Glomerular visceral epithelial cell (primary cell): ENCODE measurements around the gene HKDC1.
A peak's percentile ranks its signal among the peaks of the same experiment; 100 is the strongest.
"Not testable (repeated sequence)": the region's sequence is repeated elsewhere in the genome, so short reads cannot be mapped to it uniquely, and the experiment has no call there.

Source experiments
- DNase-seq: peaks from one replicate; pipeline ENCODE4 v3.0.0-alpha.2; 2016; ENCODE audit errors: extremely low spot score

HKDC1 gene, protein sequence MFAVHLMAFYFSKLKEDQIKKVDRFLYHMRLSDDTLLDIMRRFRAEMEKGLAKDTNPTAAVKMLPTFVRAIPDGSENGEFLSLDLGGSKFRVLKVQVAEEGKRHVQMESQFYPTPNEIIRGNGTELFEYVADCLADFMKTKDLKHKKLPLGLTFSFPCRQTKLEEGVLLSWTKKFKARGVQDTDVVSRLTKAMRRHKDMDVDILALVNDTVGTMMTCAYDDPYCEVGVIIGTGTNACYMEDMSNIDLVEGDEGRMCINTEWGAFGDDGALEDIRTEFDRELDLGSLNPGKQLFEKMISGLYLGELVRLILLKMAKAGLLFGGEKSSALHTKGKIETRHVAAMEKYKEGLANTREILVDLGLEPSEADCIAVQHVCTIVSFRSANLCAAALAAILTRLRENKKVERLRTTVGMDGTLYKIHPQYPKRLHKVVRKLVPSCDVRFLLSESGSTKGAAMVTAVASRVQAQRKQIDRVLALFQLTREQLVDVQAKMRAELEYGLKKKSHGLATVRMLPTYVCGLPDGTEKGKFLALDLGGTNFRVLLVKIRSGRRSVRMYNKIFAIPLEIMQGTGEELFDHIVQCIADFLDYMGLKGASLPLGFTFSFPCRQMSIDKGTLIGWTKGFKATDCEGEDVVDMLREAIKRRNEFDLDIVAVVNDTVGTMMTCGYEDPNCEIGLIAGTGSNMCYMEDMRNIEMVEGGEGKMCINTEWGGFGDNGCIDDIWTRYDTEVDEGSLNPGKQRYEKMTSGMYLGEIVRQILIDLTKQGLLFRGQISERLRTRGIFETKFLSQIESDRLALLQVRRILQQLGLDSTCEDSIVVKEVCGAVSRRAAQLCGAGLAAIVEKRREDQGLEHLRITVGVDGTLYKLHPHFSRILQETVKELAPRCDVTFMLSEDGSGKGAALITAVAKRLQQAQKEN

DNA sequence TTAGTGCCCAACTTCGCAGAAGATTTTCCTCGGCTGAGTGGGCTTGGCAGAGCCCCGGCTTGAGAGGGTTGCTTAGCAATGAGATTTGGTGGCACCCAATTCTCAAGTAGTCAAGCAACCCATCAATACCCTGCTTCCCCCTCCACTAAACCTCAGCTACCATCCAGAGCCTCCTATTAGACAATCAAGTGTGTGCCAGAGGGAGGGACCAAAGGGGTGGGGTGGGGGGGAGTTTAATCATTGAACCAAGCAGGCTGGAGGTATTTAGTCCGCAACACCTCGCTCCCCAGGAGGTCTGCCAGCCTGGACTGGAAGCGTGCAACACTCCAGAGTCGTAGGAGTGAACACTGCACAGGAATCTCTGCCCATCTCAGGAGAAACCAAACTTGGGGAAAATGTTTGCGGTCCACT, at the start of gene HKDC1:
Gene HKDC1, plus strand, starts transcription at position 292 of the 411 bp plus-strand sequence. Its CDS starts 104 bp downstream, at position 396.
- peak; percentile 98 for DNase-seq

DNA sequence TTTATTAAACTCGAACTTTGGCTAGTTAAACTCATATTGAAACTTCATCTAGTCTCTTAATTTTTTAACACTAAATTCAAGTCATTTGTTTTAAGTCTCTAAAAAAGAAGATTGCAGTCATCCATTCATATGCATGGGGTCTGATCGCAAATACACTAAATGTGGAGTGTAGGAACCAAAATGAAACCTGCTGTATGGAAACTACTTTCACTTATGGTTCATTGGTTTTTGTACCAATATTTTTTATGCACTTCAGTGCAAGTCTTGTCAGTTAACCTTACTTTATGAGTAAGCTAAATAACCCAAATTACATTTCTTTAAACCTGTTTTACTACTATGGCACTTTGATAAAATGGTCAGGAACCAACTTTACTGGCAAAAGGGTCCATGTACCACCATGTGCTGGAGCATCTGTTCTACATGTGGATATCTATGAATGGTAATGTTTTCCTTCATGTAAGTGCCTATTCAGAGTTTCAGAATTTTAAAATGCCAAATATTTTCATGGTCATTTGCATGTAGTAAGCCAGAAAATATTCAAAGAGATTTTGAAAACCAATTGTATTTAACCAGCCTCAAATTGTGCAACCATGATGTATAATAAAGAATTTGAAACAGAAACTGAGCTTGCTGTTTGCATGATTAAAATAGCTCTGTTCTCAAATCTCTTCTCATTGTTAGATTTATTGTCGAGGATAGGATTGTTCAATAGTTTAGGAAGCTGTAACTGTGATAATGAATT, 47.7 kb upstream of the HKDC1 start:
- no peak for DNase-seq

DNA sequence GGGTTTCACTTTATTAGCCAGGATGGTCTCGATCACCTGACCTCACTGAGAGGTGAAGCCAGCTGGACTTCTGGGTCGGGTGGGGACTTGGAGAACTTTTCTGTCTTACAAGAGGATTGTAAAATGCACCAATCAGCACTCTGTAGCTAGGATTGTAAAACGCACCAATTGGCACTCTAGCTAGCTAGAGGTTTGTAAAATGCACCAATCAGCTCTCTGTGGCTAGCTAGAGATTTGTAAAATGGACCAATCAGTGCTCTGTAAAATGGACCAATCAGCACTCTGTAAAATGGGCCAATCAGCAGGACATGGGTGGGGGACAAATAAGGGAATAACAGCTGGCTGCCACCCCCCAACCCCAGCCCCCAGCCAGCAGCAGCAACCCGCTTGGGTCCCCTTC, 44.8 kb upstream of the HKDC1 start:
- DNase-seq, result not testable (repeated sequence)

DNA sequence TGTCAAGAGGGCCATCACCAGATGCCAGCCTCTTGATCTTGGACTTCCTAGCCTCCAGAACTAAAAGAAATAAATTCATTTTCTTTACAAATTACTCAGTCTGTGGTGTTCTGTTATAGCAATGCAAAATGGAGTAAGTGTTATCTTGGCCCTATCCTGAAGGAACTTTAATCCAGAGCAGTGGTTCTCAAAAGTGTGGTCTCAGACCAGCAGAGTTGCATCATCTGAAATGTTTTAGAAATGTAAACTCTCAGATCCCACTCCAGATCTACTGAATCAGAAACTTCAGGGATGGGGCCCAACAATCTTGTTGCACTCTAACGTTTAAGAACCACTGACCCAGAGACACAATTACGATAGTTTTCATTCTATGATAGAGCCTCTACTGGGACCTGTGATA, 43.3 kb upstream of the HKDC1 start:
- DNase-seq, result no peak

DNA sequence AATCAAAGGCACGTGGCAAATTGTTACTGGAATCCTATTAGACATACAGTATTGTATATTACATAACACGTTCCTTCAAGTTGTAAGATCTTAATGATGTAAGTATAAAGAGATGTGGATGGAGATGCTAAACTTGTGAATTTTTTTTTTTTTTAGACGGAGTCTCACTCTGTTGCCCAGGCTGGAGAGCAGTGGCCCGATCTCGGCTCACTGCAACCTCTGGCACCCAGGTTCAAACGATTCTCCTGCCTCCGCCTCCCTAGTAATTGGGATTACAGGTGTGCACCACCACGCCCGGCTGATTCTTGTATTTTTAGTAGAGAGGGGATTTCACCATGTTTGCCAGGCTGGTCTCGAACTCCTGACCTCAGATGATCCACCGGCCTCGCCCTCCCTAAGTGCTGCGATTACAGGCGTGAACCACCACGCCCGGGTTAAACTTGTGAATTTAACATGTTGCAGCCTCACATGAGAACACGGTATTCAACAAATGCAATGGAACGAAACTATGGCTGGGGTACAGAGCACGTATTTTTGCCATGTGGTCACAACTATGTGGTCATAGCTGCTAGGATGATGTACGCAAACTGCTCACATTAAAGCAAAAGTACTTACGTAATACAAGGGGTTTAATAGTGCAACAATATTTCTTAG, 40.9 kb upstream of the HKDC1 start:
- no peak for DNase-seq

DNA sequence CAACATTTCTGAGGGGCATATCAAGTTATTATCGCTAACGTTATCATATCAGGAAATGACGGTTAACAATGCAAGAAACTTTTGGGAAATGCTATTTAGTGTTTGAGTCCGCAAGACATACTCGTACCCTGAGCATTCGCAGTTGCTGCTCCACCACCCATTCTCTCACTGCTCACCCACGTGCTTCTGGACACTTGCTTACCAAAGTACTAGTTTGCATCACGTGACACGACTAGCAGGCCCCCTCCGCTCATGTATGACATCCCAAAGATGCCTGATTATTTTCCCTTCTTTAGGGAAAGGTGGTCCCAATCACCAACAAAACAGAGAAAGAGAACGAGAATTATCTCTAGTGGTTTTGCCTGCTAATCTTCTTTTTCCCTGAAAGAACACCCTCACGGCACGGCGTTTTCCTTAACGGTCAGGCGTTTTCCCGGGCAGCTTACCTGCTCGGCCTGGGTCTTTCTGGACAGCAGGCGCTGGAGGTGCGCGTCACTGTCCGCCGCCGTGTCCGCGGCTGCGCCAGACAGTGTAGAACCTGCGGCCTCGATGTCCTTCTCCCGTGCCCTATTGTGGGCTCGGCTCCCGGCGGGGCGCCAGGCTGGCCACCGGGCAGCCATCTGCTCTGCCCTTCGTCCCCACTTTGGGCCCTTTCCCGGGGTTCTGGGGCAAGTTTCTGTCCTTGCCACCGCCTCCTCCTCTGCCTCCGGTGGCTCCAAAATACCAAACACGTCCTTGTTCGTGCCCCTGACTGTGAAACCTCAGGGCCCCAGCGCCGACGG, 40.2 kb upstream of the HKDC1 start, which contains the start of gene SUPV3L1:
Gene SUPV3L1, plus strand, starts transcription at position 492 of the 782 bp plus-strand sequence. Its CDS starts 58 bp downstream, at position 550.
- DNase-seq, result peak; percentile 95

- DNase-seq, result peak; percentile 13
Measured at GRCh38 chr10:69180525-69181204, 39.5 kb upstream of the HKDC1 start.

DNA sequence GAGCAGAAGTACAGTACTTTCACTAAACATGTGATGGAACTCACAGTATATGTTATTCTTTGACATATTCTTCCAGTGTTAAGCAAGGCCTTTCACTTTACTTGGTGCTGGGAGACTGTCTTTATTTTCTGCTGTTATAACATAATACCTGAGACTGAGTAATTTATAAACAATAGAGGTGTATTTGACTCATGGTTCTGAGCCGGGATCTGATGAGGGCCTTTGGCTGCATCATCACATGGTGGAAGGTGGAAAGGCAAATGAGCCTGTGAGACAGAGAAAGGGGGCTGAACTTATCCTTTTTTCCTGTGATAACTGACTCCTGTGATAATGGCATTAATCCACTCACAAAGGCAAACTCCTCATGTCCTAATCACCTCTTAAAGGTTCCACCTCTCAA, 38.7 kb upstream of the HKDC1 start:
- no peak for DNase-seq

- no peak for DNase-seq
Measured at GRCh38 chr10:69182005-69182404, 38.1 kb upstream of the HKDC1 start.

- DNase-seq, result no peak
Measured at GRCh38 chr10:69186524-69186923, 33.6 kb upstream of the HKDC1 start.

DNA sequence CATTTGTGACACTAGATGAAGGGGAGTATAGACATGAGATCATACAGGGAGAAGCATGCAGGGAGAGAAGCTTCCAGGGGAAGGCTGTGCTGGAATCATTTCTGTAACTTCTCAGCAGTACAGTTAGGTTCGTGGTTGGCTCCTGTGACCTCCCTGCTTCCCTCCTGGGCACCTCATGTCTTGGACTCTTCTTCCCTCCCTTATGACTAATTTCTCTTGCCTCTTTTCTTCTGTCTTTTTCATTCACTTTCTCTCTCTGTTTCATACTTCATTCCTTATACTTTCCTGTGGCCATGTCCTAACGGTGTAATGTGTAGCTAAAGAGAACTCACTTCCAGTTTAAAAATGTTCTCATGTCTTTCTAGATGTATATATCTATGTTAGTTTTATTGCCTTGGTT, 19.1 kb upstream of the HKDC1 start:
- DNase-seq, result no peak

- DNase-seq, result no peak
Measured at GRCh38 chr10:69202332-69202731, 17.8 kb upstream of the HKDC1 start.

DNA sequence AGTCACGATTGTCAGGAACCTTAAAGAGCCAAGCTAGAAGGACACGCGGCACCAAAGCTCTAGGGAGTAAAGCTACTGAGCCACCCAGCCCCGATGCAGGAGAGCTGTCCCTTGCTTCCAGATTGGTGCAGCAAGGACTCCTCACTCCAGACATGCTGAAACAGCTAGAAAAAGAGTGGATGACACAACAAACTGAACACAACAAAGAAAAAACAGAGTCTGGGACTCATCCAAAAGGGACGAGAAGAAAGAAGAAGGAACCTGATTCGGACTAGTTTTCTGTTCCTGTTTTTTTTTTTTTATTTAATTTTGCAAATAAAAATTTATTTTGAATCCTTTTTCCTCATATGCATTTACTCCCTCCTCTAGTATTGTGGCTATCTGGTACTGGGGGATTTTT, 11.4 kb upstream of the HKDC1 start:
- DNase-seq, result no peak

DNA sequence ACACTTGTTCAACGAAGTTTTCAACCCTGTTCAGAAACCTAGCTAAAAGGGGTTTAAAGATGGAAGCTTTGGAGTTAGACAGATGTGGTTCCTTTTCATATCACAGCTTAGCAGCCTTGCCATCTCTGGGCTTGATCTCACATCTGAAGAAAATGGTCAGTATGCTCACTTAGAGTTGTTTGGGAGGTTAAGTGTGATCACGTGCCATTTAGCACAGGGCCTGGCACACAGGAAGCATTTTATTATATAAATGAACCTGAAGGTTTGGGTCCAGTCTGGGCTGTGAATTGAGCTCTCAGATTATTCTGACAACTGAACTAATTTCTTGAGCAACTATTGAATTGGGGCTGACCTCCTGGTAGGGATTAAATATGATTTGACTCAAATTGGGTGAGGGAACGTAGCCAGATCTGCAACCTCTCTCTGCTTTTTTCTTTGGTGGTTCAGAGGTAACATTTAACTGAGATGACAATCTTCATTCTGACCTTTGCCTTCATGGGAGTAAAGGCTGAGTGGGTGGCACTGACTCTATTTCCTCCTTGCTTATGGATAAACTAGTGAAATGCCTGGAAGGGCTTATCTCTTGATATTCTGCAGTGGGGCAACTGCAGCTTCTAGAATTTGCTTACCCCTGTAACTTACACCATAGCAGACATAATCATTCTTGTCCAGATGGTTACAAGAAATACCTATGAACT, 10.2 kb upstream of the HKDC1 start:
- no peak for DNase-seq

GRCh38 chr10:69211104-69211503, 9.0 kb upstream of the HKDC1 start:
- no peak for DNase-seq

DNA sequence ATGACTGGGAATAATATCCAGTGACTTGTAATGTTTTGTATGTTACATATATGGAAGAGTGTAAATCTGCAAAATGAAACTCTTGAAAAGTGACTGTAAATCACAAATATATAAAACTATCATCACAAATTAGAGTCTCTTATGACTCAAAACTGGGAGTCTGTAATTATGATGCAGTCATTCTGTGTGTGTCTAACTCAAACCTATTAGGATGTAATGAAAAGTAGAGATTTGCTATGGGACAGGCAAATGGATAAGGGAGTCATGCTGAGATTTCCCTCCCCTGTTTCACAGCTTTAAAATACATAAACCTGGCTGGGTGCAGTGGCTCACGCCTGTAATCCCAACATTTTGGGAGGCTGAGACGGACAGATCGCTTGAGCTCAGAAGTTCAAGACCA, 8.6 kb upstream of the HKDC1 start:
- no peak for DNase-seq

DNA sequence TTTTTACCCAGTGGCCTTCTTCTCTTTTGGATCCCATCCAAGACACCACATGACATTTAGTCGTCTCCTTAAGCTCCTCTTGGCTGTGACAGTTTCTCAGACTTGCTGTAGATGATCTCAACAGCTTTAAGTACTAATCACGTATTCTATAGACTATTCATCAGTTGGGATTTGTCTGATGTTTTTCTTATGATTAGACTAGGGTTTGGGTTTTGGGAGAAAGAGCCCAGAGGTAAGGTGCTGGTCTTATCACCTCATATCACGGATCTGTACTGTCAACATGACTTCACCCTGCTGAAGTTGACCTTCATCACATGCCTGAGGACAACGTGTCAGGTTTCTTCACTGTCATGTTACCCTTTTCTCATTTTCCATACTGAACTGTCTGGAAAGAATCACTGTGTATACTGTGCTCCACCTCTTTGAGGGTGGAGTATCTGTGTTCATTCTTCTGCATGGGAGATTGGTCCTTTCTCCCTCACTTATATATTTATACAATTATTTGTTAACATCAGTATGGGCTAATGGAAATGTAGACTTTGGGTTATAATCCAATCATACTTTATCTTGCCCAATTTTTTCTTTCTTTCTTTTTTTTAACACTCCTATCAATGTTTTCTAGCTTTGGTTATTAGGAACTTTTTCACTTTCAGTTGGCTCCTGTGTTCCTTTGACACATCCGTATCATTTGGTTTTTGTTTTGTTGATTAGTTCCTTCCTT, 6.4 kb upstream of the HKDC1 start:
- DNase-seq, result no peak

GRCh38 chr10:69214666-69215131, 5.4 kb upstream of the HKDC1 start:
- no peak for DNase-seq
